HK-2 (cell line): ENCODE results near the gene MYMK.

Source experiments
- DNase-seq: peaks from one replicate; pipeline ENCODE4 v3.0.0-alpha.2; 2018; ENCODE audit not compliant: unreplicated experiment

The MYMK gene

GRCh38 chr9:133468374-133468773, 56.4 kb downstream of the MYMK start:
- no peak for DNase-seq

- DNase-seq: no peak
These were observed 57.7 kb downstream of the MYMK start for GRCh38 chr9:133467101-133467500.

- no peak for DNase-seq
These were observed 58.8 kb downstream of the MYMK start for GRCh38 chr9:133465984-133466383.

- no peak for DNase-seq
These were observed 60.1 kb downstream of the MYMK start for GRCh38 chr9:133464638-133465037.
